HEK293 (cell line): ENCODE data around the gene NOSIP.

Source experiments
- KLF16 ChIP-seq: fragments of 450-650 bp; formaldehyde crosslinking; IDR thresholded peaks from 2 replicates; pipeline ENCODE4 v1.5.1; 2017; ENCODE audit warnings: missing biosample characterization, missing genetic modification characterization
- SCRT2 ChIP-seq: fragments of 450-650 bp; formaldehyde crosslinking; IDR thresholded peaks from 2 replicates; pipeline ENCODE4 v1.5.1; 2016; ENCODE audit warnings: missing biosample characterization, missing genetic modification characterization
- TCF7L2 ChIP-seq: IDR thresholded peaks from 2 replicates; pipeline ENCODE4 v1.6.1; 2011; ENCODE audit warnings: low read depth, mild to moderate bottlenecking, inconsistent platforms, low read length, moderate library complexity, borderline replicate concordance
- YY1 ChIP-seq: fragments of 450-650 bp; formaldehyde crosslinking; IDR thresholded peaks from 2 replicates; pipeline ENCODE4 v1.5.1; 2018; ENCODE audit warnings: missing biosample characterization, missing genetic modification characterization
- ZBTB8A ChIP-seq: fragments of 450-650 bp; formaldehyde crosslinking; IDR thresholded peaks from 2 replicates; pipeline ENCODE4 v1.5.1; 2016; ENCODE audit warnings: missing biosample characterization, missing genetic modification characterization
- ZNF121 ChIP-seq: fragments of 450-650 bp; formaldehyde crosslinking; IDR thresholded peaks from 2 replicates; pipeline ENCODE4 v1.5.1; 2016; ENCODE audit warnings: missing biosample characterization, missing genetic modification characterization
- ZNF302 ChIP-seq: fragments of 450-650 bp; formaldehyde crosslinking; IDR thresholded peaks from 2 replicates; pipeline ENCODE4 v1.5.1; 2016; ENCODE audit warnings: missing biosample characterization, missing genetic modification characterization, low read depth
- ZNF600 ChIP-seq: fragments of 450-650 bp; formaldehyde crosslinking; IDR thresholded peaks from 2 replicates; pipeline ENCODE4 v1.5.1; 2016; ENCODE audit warnings: missing biosample characterization, missing genetic modification characterization
- TF ChIP-seq, protein P1 (sequence below): fragments of 450-650 bp; formaldehyde crosslinking; IDR thresholded peaks from 2 replicates; pipeline ENCODE4 v1.5.1; 2017; ENCODE audit warnings: missing biosample characterization, missing genetic modification characterization
- TF ChIP-seq, protein P2 (sequence below): fragments of 450-650 bp; formaldehyde crosslinking; IDR thresholded peaks from 2 replicates; pipeline ENCODE4 v1.5.1; 2016; ENCODE audit warnings: missing biosample characterization, missing genetic modification characterization
- TF ChIP-seq, protein P3 (sequence below): fragments of 450-650 bp; formaldehyde crosslinking; conservative IDR thresholded peaks from 2 replicates; pipeline ENCODE4 v1.5.1; 2016; ENCODE audit warnings: low read depth, missing biosample characterization, missing genetic modification characterization
- TF ChIP-seq, protein P4 (sequence below): fragments of 450-650 bp; formaldehyde crosslinking; IDR thresholded peaks from 2 replicates; pipeline ENCODE4 v1.5.1; 2016; ENCODE audit warnings: missing biosample characterization, missing genetic modification characterization

DNA sequence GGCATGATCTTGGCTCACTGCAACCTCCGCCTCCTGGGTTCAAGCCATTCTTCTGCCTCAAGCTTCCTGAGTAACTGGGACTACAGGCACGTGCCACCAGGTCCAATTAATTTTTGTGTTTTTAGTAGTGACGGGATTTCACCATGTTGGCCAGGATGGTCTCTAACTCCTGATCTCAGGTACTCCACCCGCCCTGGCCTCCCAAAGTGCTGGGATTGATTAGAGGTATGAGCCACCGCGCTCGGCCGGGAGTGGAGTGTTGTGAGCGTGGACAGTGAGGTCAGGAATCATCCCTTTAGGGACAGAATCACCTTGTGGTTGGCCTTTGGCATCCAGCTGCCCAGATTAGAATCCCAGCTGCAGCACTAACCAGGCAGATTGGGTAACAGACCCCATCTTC, 49.3 kb upstream of the NOSIP start:
- TF ChIP-seq ZNF600 (tag by site-specific recombination) (no peak), ZNF302 (tag by site-specific recombination) (no peak), TCF7L2 (no peak), SCRT2 (no peak), ZBTB8A (tag by site-specific recombination) (no peak), KLF16 (tag by site-specific recombination) (no peak), ZNF121 (no peak), YY1 (tag by site-specific recombination) (no peak)
- TF ChIP-seq, protein P1, sequence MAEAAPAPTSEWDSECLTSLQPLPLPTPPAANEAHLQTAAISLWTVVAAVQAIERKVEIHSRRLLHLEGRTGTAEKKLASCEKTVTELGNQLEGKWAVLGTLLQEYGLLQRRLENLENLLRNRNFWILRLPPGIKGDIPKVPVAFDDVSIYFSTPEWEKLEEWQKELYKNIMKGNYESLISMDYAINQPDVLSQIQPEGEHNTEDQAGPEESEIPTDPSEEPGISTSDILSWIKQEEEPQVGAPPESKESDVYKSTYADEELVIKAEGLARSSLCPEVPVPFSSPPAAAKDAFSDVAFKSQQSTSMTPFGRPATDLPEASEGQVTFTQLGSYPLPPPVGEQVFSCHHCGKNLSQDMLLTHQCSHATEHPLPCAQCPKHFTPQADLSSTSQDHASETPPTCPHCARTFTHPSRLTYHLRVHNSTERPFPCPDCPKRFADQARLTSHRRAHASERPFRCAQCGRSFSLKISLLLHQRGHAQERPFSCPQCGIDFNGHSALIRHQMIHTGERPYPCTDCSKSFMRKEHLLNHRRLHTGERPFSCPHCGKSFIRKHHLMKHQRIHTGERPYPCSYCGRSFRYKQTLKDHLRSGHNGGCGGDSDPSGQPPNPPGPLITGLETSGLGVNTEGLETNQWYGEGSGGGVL (tag by site-specific recombination): no peak
- TF ChIP-seq, protein P2, sequence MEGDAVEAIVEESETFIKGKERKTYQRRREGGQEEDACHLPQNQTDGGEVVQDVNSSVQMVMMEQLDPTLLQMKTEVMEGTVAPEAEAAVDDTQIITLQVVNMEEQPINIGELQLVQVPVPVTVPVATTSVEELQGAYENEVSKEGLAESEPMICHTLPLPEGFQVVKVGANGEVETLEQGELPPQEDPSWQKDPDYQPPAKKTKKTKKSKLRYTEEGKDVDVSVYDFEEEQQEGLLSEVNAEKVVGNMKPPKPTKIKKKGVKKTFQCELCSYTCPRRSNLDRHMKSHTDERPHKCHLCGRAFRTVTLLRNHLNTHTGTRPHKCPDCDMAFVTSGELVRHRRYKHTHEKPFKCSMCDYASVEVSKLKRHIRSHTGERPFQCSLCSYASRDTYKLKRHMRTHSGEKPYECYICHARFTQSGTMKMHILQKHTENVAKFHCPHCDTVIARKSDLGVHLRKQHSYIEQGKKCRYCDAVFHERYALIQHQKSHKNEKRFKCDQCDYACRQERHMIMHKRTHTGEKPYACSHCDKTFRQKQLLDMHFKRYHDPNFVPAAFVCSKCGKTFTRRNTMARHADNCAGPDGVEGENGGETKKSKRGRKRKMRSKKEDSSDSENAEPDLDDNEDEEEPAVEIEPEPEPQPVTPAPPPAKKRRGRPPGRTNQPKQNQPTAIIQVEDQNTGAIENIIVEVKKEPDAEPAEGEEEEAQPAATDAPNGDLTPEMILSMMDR (tag by site-specific recombination): no peak
- TF ChIP-seq, protein P3, sequence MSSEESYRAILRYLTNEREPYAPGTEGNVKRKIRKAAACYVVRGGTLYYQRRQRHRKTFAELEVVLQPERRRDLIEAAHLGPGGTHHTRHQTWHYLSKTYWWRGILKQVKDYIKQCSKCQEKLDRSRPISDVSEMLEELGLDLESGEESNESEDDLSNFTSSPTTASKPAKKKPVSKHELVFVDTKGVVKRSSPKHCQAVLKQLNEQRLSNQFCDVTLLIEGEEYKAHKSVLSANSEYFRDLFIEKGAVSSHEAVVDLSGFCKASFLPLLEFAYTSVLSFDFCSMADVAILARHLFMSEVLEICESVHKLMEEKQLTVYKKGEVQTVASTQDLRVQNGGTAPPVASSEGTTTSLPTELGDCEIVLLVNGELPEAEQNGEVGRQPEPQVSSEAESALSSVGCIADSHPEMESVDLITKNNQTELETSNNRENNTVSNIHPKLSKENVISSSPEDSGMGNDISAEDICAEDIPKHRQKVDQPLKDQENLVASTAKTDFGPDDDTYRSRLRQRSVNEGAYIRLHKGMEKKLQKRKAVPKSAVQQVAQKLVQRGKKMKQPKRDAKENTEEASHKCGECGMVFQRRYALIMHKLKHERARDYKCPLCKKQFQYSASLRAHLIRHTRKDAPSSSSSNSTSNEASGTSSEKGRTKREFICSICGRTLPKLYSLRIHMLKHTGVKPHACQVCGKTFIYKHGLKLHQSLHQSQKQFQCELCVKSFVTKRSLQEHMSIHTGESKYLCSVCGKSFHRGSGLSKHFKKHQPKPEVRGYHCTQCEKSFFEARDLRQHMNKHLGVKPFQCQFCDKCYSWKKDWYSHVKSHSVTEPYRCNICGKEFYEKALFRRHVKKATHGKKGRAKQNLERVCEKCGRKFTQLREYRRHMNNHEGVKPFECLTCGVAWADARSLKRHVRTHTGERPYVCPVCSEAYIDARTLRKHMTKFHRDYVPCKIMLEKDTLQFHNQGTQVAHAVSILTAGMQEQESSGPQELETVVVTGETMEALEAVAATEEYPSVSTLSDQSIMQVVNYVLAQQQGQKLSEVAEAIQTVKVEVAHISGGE (tag by site-specific recombination): no peak
- TF ChIP-seq, protein P4, sequence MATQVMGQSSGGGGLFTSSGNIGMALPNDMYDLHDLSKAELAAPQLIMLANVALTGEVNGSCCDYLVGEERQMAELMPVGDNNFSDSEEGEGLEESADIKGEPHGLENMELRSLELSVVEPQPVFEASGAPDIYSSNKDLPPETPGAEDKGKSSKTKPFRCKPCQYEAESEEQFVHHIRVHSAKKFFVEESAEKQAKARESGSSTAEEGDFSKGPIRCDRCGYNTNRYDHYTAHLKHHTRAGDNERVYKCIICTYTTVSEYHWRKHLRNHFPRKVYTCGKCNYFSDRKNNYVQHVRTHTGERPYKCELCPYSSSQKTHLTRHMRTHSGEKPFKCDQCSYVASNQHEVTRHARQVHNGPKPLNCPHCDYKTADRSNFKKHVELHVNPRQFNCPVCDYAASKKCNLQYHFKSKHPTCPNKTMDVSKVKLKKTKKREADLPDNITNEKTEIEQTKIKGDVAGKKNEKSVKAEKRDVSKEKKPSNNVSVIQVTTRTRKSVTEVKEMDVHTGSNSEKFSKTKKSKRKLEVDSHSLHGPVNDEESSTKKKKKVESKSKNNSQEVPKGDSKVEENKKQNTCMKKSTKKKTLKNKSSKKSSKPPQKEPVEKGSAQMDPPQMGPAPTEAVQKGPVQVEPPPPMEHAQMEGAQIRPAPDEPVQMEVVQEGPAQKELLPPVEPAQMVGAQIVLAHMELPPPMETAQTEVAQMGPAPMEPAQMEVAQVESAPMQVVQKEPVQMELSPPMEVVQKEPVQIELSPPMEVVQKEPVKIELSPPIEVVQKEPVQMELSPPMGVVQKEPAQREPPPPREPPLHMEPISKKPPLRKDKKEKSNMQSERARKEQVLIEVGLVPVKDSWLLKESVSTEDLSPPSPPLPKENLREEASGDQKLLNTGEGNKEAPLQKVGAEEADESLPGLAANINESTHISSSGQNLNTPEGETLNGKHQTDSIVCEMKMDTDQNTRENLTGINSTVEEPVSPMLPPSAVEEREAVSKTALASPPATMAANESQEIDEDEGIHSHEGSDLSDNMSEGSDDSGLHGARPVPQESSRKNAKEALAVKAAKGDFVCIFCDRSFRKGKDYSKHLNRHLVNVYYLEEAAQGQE (tag by site-specific recombination): no peak
